ENCODE data around the gene PPP2R5C. TPM values are rescaled to one million over a fixed set of nuclear protein-coding genes. Genes with fewer than 3 reads are reported as not detected.
"Not testable (repeated sequence)": the region's sequence is repeated elsewhere in the genome, so short reads cannot be mapped to it uniquely, and the experiment has no call there.

PPP2R5C gene
- total RNA-seq, 1 donor from 2014 or later: 63.5 TPM

DNA sequence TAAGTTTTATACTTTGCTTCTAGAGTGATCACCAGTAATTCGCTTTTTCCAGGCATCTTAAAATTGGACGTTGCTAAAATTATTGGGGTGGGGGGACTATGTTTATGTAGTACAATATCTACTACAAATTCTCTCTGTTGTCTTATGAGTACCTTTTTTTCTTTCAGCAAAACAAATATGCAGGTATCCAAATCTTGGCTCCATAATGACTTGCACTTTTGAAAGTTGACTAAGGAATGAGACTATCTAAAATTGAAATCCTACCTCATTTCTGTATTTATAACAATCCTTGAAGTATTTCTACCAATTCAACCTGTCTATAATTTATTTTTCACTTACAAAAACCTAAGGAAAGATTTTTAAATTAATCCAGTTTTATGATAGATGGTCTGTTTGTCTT, 205.2 kb downstream of the PPP2R5C start:
- H3K4me3 ChIP-seq (ENCODE audit: low read depth, low read length): peak overlapping the region; percentile 95
- TF ChIP-seq, protein P1, sequence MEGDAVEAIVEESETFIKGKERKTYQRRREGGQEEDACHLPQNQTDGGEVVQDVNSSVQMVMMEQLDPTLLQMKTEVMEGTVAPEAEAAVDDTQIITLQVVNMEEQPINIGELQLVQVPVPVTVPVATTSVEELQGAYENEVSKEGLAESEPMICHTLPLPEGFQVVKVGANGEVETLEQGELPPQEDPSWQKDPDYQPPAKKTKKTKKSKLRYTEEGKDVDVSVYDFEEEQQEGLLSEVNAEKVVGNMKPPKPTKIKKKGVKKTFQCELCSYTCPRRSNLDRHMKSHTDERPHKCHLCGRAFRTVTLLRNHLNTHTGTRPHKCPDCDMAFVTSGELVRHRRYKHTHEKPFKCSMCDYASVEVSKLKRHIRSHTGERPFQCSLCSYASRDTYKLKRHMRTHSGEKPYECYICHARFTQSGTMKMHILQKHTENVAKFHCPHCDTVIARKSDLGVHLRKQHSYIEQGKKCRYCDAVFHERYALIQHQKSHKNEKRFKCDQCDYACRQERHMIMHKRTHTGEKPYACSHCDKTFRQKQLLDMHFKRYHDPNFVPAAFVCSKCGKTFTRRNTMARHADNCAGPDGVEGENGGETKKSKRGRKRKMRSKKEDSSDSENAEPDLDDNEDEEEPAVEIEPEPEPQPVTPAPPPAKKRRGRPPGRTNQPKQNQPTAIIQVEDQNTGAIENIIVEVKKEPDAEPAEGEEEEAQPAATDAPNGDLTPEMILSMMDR (conservative IDR thresholded peaks at IDR 0.05; ENCODE audit: low read depth, low read length): no peak
- no peak for DNase-seq (ENCODE audit: low read depth)

DNA sequence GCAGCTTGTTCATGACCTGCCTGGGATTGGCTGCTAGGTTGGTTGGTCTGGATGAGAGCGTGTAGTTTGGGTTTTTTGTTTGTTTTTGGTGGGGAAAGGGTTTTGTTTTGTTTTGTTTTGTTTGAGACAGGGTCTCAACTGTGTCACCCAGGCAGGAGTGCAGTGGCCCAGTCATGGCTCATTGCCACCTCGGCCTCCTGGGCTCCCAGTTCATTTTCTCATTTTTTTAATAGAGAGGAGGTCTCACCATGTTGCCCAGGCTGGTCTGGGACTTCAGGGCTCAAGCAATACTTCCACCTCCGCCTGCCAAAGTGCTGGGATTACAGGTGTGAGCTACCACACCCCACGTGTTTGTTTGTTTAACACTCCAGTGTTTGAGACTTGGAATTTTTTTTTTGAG, 206.7 kb downstream of the PPP2R5C start:
- TF ChIP-seq, protein P1 (conservative IDR thresholded peaks at IDR 0.05; ENCODE audit: low read depth, low read length): no peak
- no peak overlapping the region for H3K4me3 ChIP-seq (ENCODE audit: low read depth, low read length)
- DNase-seq (ENCODE audit: low read depth): no peak

DNA sequence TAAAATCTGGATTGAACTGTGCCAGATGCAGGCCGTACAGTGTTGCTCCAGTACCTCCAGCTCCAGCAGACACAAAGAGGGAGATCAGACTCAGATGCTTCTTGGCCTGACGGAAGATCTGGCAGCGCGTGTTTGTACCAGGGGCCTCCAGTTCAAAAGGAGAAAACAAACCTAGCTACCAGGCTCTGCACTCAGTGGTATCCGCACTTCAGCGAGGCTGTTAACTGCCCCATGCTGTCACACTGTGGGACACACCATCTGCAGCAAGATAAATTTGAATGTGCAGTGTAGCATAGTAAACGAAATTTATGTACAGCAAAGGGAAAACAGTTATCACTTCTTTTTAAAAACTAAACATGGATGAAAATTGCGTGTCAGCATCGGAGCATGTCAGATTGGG, 208.0 kb downstream of the PPP2R5C start:
- no peak overlapping the region for H3K4me3 ChIP-seq (ENCODE audit: low read depth, low read length)
- TF ChIP-seq, protein P1 (conservative IDR thresholded peaks at IDR 0.05; ENCODE audit: low read depth, low read length): no peak
- DNase-seq (ENCODE audit: low read depth): no peak

DNA sequence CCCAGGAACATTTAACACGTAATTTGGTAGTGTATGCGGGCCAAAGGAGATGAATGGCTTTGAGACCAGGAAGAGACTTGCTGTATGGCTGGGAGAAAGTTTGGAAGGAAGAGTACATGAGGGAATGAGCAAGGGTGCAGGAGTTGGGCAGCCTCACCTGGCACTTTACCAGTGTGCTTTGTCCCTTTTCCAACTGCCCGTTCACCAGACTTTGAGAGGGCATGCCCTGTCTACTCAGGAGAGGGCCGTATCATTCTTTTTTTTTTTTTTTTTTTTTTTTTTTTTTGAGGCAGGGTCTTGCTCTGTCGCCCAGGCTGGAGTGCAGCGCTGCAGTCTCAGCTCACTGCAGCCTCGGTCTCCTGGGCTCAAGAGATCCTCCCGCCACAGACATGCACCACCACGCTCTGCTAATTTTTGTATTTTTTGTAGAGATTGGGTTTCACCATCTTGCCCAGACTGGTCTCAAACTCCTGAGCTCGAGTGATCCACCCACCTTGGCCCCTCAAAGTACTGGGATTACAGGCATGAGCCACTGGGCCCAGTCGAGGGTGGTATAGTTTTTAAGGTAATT, 209.4 kb downstream of the PPP2R5C start:
- DNase-seq (ENCODE audit: low read depth): no peak
- TF ChIP-seq, protein P1 (conservative IDR thresholded peaks at IDR 0.05; ENCODE audit: low read depth, low read length): no peak
- H3K4me3 ChIP-seq (ENCODE audit: low read depth, low read length): no peak overlapping the region

DNA sequence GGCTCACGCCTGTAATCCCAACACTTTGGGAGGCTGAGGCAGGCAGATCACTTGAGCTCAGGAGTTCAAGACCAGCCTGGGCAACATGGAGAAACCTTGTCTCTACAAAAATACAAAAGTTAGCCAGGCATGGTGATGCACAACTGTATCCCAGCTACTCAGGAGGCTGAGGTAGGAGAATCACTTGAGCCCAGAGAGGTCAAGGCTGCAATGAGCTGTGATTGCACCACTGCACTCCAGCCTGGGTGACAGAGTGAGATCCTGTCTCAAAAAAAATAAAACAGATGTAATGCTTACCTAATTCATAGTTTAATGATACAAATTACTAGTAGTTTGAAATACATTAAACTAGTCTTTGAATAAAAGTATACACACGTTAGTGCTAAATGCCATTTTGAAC, 209.9 kb downstream of the PPP2R5C start:
- not testable (repeated sequence) for DNase-seq (ENCODE audit: low read depth); H3K4me3 ChIP-seq (ENCODE audit: low read depth, low read length)

DNA sequence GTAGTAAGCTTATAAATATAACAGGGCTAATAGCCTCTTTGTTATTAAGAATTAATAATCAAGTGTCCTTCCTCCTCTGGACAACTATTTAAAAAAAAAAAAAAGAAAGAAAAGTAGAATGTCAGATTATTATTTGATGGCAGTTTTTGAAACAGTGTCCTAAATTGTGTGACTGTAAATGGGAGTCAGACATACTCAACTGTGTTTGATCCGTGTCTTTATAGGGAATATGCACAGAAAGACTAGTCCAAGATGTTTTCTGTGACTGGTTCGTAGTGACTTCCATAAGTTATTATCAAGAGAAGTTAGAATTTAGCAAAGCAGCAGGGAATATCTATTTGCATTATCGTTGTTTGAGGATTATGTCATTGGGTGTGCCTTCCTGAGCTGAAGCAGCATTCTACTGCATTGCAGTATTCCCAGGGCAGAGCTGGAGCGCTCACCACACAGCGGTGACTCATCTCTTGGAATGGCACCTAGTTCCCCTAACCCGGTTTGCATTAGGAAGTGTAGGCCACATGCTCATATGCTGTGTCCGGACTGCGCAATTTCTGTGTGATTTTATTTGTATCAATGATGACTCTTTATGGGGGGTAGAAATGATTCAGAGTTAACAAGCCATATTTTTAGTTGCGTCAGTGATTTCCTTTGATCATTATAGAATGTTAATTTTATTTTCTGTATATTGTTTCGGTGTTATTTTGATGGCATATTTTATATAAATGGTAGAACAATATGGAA, 210.8 kb downstream of the PPP2R5C start:
- H3K4me3 ChIP-seq (ENCODE audit: low read depth, low read length): no peak overlapping the region

DNA sequence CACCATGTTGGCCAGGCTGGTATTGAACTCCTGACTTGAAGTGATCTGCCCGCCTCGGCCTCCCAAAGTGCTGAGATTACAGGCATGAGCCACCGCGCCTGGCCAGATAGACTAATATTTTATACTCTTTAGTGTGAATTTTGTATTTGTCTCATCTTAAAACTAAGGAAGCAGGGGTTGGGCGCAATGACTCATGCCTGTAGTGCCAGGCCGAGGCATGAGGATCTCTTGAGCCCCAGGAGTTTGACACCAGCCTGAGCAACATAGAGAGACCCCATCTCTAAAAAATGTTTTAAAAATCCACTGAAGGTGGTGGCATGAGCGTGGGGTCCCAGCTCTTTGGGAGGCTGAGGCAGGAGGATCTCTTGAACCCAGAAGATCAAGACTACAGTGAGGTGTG, 211.8 kb downstream of the PPP2R5C start:
- no peak for DNase-seq (ENCODE audit: low read depth)
- no peak overlapping the region for H3K4me3 ChIP-seq (ENCODE audit: low read depth, low read length)
- TF ChIP-seq, protein P1 (conservative IDR thresholded peaks at IDR 0.05; ENCODE audit: low read depth, low read length): no peak

More for the DNA sequence above, 210.8 kb downstream of the PPP2R5C start:
- peak; percentile 94 for DNase-seq (ENCODE audit: low read depth)
- TF ChIP-seq, protein P1 (conservative IDR thresholded peaks at IDR 0.05; ENCODE audit: low read depth, low read length): no peak

Data from epithelial cell of proximal tubule (primary cell).